ENCODE measurements around the gene NFIA. TPM values are rescaled to one million over a fixed set of nuclear protein-coding genes. Genes with fewer than 3 reads are reported as not detected.
A peak's percentile ranks its signal among the peaks of the same experiment; 100 is the strongest.

Gene NFIA
- total and polyA plus RNA-seq, 9 of the 15 experiments (the other 6 are each of a cell fraction or from before 2014, with no cell fraction given): 5.3 to 24.9 (median 9.8) TPM

- Histone ChIP-seq H3K9me1 (ENCODE audit: control insufficient read depth, insufficient read depth, low read length) (no peaks in the 10 kb centered on the region), H3K27me3 (ENCODE audit: control insufficient read depth in 2 of 2, insufficient read depth in 2 of 2, low read length in 2 of 2) (no peaks in the 10 kb centered on the region), H3K4me1 (replicated peaks in 1 of 2; ENCODE audit: control insufficient read depth in 2 of 2, insufficient read depth in 2 of 2, low read length in 2 of 2) (peaks cover 0 to 36% of the 10 kb centered on the region in 2 experiments), H3K4me3 (no peak overlapping the region), H3K9me3 (replicated peaks; ENCODE audit: control insufficient read depth, insufficient read depth, low read depth, low read length) (no peaks in the 10 kb centered on the region), H3K36me3 (ENCODE audit: control insufficient read depth, insufficient read depth, low read length) (no peaks in the 10 kb centered on the region), H3K79me2 (ENCODE audit: control insufficient read depth, insufficient read depth, low read length) (peaks cover 97% of the 10 kb centered on the region), H3K4me2 (ENCODE audit: insufficient read depth, low read length) (peak overlapping the region; percentile 65), H4K20me1 (replicated peaks; ENCODE audit: control insufficient read depth, insufficient read depth, low read length) (no peaks in the 10 kb centered on the region), H3K27ac (ENCODE audit: extremely low read depth, low read depth, low read length) (peak overlapping the region; percentile 82), H3K9ac (ENCODE audit: insufficient read depth in 1 of 2, low read depth in 2 of 2, low read length in 2 of 2) (peak overlapping the region in 1 of 2 experiments; percentile 78; a peak in 2 of 4 replicates), H2AFZ (ENCODE audit: low read depth, low read length) (peak overlapping the region; percentile 70)
- ChIA-PET CTCF (ENCODE audit: low intra/inter-chr PET ratio) (no interaction called here), POLR2A (interaction anchor here (0.5 to 2.8 kb wide), 11 partner anchors 10 to 1315 kb away, joined by 3 to 16 read pairs (median 6); no protein-coding TSS in a partner anchor)
- intact Hi-C loops (cut with micrococcal nuclease) (loop anchor here (2.0 kb wide), 2 partner anchors 40 to 64 kb away; no protein-coding TSS in a partner anchor), in situ Hi-C loops (cut with MboI) (no loop called here)
- no TSS peak for BruUV-seq (replicated peaks)
- FAIRE-seq (no peak), ATAC-seq (peak; percentile 74), DNase-seq (ENCODE audit: extremely low read depth in 1 of 4, low spot score in 3 of 4) (peak in 1 of 4 experiments; percentile 49)
- WGBS (ENCODE audit: insufficient coverage, low coverage, missing lambda C conversion rate): 6% methylated on average over 2 of the region's 2 CpGs
- TF ChIP-seq FOSL1 (tag; conservative IDR thresholded peaks at IDR 0.05) (peak; percentile 42), GATAD2B (IDR thresholded peaks at IDR 0.05; ENCODE audit: borderline replicate concordance) (no peak), POLR2A (conservative IDR thresholded peaks at IDR 0.05) (0 out of 2 replicates have a peak, but pooled peaks have one; percentile 23), E2F8 (IDR thresholded peaks at IDR 0.05; ENCODE audit: low read depth, partially characterized antibody) (peak; percentile 30), ATF1 (CRISPR knock-in tag; IDR thresholded peaks at IDR 0.05) (no peak), ATF1 (tag; IDR thresholded peaks at IDR 0.05) (peak; percentile 14; the same call in 1 of the 2 replicates), CEBPG (CRISPR knock-in tag; IDR thresholded peaks at IDR 0.05) (peak; percentile 97), CEBPG (tag; conservative IDR thresholded peaks at IDR 0.05 in 1 of 2, IDR thresholded peaks at IDR 0.05 in 1 of 2) (peak; percentile 99 to 100), ZFX (CRISPR knock-in tag; IDR thresholded peaks at IDR 0.05) (no peak), HDAC2 (IDR thresholded peaks at IDR 0.05) (peak; percentile 41; the same call in 1 of the 2 replicates), PBX2 (CRISPR knock-in tag; IDR thresholded peaks at IDR 0.05; ENCODE audit: low read depth) (no peak), PBX2 (tag; conservative IDR thresholded peaks at IDR 0.05; ENCODE audit: low read depth) (0 out of 2 replicates have a peak, but pooled peaks have one; percentile 24), ZNF23 (CRISPR knock-in tag; IDR thresholded peaks at IDR 0.05) (peak; percentile 43; the same call in 1 of the 2 replicates), SMARCE1 (IDR thresholded peaks at IDR 0.05) (peak; percentile 27; the same call in 1 of the 2 replicates), CREB3 (tag; conservative IDR thresholded peaks at IDR 0.05; ENCODE audit: low read depth) (0 out of 2 replicates have a peak, but pooled peaks have one; percentile 27), DPF2 (IDR thresholded peaks at IDR 0.05) (peak; percentile 26; the same call in 1 of the 2 replicates)
Observed at GRCh38 chr1:61120998-61121397, 38.6 kb downstream of the NFIA start.
